GM21423 (cell line): ENCODE data around the gene PNMT.
"Not testable (repeated sequence)": the region's sequence is repeated elsewhere in the genome, so short reads cannot be mapped to it uniquely, and the experiment has no call there.

ENCODE experiments used
- ATAC-seq: cut with Tn5 transposase; IDR thresholded peaks from one replicate; pipeline ENCODE4 v1.9.1; 2021; ENCODE audit warnings: mild to moderate bottlenecking, moderate library complexity; ENCODE audit not compliant: unreplicated experiment

The PNMT gene

DNA sequence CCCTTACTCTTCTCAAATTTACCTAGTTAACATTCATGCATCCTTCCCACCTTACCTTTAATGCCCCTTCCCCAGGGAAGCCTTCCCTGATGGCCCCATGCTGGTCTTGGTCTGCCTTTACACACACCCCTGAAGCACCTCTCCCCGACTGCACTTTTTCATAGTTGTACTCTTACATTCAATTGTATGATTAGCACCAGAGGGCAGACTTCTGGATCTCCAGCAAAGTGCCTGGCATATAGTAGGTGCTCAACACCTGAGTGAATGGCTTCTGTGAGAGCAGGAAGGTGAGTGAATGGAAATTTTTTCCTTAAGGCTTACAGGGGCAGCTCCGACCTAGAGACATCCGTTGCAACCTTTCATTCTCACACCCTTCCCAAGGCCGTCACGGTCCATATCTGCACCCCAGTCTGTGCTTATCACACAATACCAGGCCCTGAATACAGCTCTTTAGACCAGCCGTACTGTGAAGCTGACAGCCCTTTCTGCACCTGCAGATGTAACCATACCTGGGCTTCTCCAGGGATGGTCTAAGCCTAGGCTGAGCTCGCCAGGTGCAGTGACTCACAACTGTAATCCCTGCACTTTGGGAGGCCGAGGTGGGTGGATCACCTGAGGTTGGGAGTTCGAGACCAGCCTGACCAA, 15.2 kb downstream of the PNMT start:
- no peak for ATAC-seq

DNA sequence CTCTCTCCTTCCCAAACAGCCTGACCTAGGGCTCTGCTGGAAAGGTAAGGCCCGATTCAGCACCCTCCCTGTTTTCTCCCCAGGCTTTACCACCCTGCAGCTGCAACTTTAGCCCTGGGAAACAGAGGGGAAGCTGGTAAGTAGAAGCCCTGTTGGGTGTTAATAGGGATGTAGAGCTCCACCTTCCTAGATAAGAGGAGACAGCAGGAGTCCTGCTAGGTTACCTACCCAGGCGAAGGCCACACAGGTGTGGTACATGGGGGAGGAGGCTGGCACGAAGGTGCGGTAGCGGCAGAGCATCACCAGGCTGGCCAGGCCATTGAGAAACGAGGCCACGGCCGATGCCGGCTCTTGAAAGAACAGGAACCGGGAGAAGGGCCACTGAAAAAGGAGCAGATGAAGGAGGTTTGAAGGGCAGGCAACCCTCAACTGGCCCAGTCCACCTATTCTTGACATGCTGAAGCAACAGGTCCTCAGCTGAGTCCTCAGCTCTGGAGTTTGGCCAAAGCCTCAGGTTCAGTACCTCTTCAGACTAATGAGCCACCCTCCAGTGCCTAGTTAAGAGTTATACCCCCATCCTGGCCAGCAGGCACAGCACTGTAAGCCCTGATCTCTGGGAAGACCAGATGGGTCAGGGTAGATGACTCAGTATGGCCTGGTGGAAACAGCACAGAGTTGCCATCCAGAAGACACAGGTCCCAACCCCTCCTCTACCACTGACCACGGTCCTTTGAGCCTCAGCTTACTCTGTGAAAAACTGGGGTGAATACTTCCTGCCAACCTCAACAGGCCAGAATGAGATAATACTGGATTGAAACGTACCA, 16.3 kb downstream of the PNMT start:
- ATAC-seq: no peak

DNA sequence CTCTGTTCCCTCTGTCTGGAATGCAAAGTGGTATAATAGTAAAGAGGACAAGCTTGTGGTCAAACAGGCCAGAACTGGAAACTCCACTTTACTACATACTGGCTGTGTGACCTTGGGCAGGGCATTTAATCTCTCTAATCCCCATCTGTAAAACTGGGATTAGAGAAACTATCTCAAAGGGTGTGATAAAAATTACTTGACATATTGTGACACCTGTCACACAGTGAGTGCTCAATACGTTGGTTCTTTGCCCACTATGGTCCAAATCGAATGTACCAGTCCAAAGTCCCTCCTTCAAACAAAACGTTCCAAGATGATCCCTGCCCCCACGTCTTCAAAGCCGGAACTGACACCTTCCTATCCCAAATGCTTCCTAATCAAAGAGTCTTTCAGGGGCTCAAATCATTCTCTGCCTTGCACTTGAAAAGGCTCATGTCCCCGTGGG, 18.9 kb downstream of the PNMT start:
- no peak for ATAC-seq

DNA sequence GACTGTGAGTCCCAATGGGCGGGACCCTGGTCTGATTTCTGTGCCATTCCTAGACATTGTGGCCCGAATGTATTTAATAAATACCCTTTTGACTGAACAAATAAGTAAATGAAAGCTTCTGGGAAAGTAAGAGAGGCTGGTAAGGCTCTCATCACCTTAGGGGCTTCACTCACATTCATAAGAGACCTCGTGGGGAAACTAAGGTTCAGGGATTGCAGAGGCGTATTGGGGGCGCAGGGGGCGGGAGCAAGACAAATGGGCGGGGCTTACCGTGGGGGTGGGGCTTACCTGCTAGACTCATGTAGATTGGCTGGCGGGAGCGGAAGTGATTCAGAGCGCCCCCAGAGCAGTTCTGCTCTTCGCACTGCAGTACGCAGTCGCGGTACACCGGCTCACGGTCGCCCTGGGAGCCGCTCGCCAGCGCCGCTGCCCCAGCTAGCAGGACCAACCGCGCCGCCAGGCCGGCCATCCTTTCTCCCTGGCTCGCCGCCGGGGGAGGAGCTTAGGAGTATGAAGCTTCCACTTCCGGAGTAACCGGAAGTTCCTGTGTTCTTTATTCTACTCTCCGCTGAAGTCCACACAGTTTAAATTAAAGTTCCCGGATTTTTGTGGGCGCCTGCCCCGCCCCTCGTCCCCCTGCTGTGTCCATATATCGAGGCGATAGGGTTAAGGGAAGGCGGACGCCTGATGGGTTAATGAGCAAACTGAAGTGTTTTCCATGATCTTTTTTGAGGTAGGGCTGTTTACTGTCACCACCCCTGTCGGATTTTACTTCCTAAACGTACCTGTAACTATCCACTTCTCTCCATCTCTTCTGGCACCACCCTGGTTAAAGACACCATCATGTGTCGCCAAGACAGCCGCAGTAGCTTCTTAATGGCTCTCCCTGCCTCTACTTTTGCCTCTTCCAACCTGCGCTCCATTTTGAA, 19.6 kb downstream of the PNMT start, which contains the start of gene PGAP3:
Gene PGAP3 (minus strand): TSS at position 512 of the 929 bp plus-strand sequence. CDS start 43 bp downstream, at position 469.
- ATAC-seq: peak; percentile 87

DNA sequence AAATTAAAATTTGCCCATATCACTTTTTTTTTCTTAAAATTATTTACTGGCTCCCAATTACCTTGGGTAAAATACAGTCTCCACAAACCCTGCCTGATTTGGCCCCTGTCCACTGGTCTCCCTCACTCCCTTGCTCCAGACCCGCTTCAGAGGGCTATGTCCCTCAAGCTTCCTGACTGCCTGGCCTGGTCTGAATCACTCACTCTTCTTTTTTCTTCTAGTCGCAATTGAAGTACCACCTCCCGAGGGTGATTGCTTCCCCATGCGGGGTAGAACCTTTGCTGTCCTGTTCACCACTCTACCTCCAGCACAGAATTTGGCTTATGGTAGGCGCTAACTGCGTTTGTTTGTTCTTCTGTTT, 20.2 kb downstream of the PNMT start:
- no peak for ATAC-seq

DNA sequence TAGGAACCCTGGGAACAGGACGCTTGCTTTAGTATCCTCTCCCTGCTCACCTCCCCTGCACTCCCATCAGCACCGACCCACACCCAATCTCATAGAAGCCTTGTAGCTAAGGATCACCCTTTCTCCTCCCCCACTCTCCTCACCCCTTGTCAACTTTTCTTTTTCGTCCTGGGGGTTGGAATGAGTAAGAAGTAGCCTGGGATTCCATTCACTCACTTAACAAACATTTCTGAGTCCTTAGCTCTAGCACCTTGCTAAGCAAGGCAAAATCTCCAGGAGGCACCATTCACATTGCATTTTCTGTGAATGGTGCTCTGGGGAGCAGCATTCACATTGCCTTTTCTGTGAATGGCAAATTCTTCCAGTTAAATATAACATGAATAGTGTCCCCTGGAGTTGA, 20.7 kb downstream of the PNMT start:
- ATAC-seq: no peak

DNA sequence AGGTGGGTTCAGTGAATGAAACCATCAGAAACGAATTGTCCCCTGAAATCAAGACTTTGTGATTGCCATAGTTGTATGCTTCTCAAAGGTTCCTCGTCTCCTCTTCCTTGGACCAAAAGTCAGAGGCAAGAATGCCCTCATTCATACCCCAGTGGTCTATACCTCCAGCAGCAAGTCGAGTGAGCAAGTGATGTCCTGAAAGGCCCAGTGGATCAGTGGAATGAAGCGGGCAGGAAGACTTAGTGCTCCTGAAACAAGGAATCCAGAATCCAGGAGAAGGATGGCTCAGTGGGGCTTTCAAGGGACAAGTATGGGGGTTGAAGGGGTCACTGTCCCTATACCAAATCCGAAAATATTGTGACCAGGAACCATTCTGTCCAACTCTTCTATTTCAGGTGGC, 26.3 kb downstream of the PNMT start:
- no peak for ATAC-seq

DNA sequence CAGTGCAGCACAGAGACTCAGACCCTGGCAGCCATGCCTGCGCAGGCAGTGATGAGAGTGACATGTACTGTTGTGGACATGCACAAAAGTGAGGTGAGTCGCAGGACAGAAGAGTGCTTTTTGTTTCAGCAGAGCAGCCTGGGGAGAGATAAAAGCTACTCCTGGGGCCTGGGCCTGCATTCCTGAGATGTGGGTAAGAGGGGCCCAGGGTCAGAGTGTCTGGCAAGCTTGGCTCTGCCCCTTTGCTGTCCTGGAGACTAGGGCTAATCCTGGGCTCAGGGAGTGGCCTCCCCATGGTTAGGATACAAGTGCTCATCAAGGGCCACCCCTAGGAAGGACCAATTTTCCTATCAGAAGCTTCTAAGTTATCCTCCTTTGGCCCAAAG, 26.8 kb downstream of the PNMT start:
- ATAC-seq: no peak

DNA sequence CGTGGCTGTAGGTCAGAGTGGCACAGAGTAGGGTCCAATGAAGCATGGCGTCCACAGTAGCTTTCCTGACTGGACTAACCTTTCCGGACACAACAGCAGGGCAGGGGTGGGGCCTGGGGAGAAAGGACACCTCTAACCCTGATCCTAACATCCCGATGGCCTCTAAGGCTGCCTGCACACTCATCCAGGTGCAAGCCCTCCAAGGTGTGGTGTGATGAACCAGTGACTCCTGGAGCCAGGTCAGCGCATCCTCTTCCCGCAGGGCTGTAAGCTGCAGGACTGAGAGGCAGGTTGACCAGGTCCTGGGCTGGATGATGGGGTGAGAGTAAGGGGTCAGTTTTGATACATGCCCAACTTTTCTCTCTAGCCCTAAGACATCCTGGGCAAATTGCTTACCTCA, 28.5 kb downstream of the PNMT start:
- no peak for ATAC-seq

DNA sequence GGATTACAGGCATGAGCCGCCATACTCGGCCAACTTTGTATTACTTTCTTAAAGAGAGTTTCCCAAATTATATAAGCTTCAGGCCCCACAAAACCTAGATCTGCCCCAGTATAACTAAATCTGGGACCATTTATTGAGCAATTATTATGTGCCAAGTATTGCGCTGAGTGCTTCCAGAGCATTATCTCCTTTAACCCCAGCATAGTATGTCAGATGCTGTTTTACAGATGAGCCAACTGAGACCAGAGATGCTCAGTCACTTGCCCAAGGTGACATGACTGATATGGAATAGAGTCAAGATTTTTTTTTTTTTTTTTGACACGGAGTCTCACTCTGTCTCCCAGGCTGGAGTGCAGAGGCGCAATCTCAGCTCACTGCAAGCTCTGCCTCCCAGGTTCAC, 29.7 kb downstream of the PNMT start:
- no peak for ATAC-seq

DNA sequence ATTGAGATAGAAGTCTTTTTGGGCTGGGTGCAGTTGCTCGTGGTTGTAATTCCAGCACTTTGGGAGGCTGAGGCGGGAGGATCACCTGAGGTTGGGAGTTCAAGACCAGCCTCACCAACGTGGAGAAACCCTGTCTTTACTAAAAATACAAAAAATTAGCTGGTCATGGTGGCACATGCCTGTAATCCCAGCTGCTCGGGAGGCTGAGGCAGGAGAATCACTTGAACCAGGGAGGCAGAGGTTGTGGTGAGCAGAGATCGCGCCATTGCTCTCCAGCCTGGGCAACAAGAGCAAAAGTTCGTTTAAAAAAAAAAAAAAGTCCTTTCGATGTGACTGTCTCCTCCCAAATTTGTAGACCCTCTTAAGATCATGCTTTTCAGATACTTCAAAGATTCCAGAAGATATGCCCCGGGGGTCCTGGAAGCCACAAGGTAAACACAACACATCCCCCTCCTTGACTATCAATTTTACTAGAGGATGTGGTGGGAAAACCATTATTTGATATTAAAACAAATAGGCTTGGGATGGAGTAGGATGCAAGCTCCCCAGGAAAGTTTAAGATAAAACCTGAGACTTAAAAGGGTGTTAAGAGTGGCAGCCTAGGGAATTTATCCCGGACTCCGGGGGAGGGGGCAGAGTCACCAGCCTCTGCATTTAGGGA, 31.0 kb downstream of the PNMT start:
- ATAC-seq: not testable (repeated sequence)

DNA sequence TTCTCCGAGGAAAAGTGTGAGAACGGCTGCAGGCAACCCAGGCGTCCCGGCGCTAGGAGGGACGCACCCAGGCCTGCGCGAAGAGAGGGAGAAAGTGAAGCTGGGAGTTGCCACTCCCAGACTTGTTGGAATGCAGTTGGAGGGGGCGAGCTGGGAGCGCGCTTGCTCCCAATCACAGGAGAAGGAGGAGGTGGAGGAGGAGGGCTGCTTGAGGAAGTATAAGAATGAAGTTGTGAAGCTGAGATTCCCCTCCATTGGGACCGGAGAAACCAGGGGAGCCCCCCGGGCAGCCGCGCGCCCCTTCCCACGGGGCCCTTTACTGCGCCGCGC, 31.5 kb downstream of the PNMT start, which contains the start of gene ERBB2:
Gene ERBB2 (plus strand): TSS at position 247 of the 330 bp plus-strand sequence. CDS start 175 bp downstream, outside the sequence.
- no peak for ATAC-seq

DNA sequence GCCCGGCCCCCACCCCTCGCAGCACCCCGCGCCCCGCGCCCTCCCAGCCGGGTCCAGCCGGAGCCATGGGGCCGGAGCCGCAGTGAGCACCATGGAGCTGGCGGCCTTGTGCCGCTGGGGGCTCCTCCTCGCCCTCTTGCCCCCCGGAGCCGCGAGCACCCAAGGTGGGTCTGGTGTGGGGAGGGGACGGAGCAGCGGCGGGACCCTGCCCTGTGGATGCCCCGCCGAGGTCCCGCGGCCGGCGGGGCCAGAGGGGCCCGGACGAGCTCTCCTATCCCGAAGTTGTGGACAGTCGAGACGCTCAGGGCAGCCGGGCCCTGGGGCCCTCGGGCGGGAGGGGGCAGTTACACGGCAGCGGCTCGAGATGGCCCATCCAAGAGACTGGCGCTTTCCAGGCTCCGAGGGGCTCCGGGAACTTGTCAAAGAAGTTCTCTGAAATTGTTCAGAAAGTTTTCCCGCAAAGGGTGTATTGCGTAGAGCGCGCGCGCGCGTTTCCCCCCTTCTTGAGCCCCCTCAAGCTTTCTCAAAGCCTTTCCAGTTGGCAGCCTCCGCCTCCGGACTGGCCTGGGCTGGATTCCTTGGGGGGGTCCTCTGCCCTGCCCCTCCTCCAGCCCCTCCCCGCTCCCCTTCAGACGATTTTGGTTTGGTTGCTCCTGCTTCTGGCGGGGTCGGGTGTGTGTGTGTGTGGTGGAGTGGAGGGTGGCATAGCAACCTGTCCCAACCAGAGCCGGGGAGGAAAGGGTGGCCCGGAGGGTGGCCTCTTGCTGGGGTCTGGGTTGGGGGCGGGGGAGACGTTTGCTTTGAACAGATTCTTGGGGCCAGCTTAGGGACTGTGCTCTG, 32.1 kb downstream of the PNMT start:
- no peak for ATAC-seq

DNA sequence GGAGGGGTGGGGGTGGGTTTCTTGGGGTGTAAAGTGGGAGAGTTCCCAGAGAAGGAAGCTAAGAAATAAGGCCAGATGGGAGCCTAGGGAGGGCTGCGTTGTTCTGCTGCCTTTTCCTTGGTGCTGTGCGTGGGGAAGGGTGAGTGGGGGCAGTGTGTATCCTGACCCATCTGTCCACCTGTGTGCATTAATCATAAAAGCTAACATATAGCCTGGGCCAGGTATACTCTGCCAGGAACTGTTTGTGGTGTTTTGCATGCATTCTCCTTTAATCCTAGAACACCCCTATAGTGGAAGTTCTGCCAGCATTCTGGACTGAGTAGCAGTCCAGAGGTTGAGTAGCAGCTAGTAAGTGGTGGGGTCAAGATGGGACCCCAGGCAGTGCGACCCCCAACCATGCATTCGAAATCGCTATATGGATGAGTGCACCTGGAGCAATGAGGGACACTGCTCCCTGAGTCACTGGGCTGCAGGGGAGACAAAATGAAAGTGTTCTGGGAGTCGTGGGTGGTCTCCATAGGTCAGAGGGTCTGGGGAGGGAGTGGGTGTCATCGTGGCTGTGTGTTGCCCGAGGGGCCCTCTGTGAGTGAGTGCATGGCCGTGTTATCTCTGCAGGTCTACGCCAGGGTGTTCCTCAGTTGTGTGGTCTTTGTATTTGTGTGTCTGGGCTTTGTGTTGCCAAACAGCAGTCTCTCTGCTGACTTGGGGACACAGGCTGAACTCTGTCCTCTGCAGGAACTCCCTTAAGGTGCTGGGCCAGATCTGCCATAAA, 32.9 kb downstream of the PNMT start:
- ATAC-seq: no peak

DNA sequence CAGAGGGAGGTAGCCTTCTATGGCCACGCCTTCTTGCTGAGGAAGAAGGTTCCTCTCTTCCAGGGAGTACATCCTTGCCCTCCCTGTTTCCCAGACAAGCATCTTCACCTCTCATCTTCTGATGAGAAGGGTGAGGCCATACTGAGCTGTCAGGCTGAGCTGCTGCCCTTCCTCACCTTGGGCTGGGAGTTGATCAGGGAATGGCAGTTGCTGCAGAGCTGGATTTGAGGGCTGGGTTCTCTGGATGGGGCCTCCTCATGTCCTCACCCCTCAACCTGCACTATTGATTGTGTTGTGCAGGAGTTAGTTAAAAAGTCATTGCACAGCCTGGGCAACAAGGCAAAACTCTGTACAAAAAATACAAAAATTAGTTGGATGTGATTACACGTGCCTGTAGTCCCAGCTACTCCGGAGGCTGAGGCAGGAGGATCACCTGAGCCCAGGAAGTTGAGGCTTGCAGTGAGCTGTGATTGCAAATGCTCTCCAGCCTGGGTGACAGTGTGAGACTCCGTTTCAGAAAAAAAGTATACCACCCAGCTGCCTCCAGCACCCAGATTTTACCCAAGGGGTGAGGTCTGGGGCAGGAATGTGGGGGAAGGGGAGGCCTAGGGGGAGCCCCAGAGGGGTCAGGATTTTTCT, 33.6 kb downstream of the PNMT start:
- ATAC-seq: no peak

DNA sequence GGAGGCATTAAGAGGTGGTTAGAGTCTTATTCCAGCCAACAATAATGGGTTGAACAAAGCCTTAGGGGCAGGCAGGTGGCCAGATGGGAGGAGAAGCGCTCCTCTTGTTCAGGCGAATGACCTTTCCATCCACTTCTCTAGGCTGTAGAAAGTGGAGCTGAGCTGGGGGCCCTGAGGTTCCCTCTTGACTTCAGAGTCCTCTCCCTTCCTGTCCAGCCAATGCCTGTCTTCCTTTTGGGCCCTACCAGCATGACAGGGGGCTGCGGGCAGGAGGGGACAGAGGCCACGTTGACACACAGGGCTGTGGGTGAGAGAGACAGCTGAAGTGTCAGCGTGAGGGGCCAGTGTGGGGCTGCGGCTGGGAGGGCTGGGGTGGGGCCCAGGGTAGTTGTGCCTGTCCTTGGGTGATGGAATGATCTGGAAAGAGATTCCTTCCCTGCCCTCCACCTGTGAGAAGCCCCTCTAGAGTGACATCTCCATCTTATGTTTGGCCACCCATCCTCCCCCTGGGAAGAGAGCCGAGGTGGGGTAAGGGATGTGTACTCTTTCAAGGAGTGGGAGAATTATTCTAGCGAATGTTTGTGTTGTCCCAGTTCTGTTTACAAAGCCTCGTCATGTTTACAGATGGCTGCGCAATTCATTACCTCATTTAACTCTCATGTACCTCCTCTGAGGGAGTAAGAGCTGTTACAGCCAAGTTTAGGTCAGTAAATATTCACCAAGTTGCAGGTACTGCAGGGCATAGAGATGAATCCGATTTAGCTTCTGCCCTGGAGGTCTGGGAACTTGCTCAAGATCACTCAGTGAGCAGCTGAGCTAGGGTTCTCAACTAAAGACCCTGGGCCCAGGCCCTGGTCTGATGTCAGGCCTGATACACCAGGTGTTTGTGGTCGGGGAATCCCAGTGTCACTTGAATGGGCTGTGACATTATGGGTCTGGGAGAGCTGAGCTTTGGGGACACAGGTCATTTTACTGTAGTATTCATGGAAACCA, 34.9 kb downstream of the PNMT start:
- ATAC-seq: no peak

DNA sequence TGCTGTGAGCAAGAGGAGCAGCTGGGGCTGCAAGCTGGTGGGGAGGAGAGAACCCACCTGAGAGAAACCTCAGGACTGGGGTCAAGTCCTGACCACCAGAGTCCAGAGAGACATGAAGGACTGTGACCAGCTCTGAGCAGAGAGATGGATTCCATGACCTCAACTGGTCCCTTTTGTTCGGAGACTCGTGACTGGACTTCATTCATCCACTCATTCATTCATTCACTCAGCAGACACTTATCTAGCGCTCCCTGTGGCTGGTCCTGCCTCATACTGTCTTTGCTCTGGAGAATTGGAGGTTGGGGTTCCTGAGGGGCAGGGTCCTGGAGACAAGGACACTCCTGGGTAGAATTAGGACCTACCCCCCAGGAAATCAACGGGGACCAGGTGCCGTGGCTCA, 35.7 kb downstream of the PNMT start:
- no peak for ATAC-seq
